IMR-90 (cell line): ENCODE measurements around the gene STEAP3. TPM values are rescaled to one million over a fixed set of nuclear protein-coding genes. Genes with fewer than 3 reads are reported as not detected.

ENCODE experiments used
- ATAC-seq: fragments of 200-7000 bp; cut with Tn5 transposase; 2 replicates; pipeline ENCODE4 v1.9.1; 2020; ENCODE audit warnings: low read depth, mild to moderate bottlenecking, moderate library complexity
- BruUV-seq: library from RNA; stranded (reverse); fragments of 400-500 nt; replicated peaks from 2 replicates; lab custom pipeline; 2021; lab: Mats Ljungman, UMichigan
- CTCF ChIA-PET: fragments of 300-600 bp; formaldehyde crosslinking; extraction: SDS; loops from one replicate; lab custom pipeline; 2021; ENCODE audit warnings: antibody characterized with exemption; lab: Yijun Ruan, JAX
- POLR2A ChIA-PET: fragments of 300-600 bp; sonication (Branson Sonifier 250); formaldehyde crosslinking; loops from one replicate; lab custom pipeline; 2022; ENCODE audit warnings: antibody characterized with exemption; ENCODE audit not compliant: unreplicated experiment; lab: Charles Lee
- DNase-seq: peaks from one replicate; pipeline ENCODE4 v3.0.0; 2013
- H2AFZ ChIP-seq: replicated peaks from 2 replicates; pipeline ENCODE3; 2013; ENCODE audit warnings: low read length, mild to moderate bottlenecking; ENCODE audit not compliant: poor library complexity
- H2AK5ac ChIP-seq: 2 replicates; pipeline ENCODE4 v1.6.1; 2013; ENCODE audit warnings: low read depth, low read length, inconsistent platforms
- H2AK9ac ChIP-seq: replicated peaks from 2 replicates; pipeline ENCODE3; 2013; ENCODE audit warnings: mild to moderate bottlenecking, low read depth, low read length, moderate library complexity; ENCODE audit not compliant: poor library complexity
- H2BK120ac ChIP-seq: 2 replicates; pipeline ENCODE4 v1.6.1; 2013; ENCODE audit warnings: low read depth, low read length, inconsistent platforms
- H2BK15ac ChIP-seq: 3 replicates; pipeline ENCODE4 v1.6.1; 2013; ENCODE audit warnings: low read depth, low read length, inconsistent platforms
- H2BK20ac ChIP-seq: 2 replicates; pipeline ENCODE4 v1.6.1; 2013; ENCODE audit warnings: low read depth, mild to moderate bottlenecking, inconsistent platforms, low read length, moderate library complexity
- H2BK5ac ChIP-seq: 2 replicates; pipeline ENCODE4 v1.6.1; 2013; ENCODE audit warnings: mild to moderate bottlenecking, low read depth, low read length, inconsistent platforms; ENCODE audit not compliant: poor library complexity, severe bottlenecking
- H3K14ac ChIP-seq: replicated peaks from 2 replicates; pipeline ENCODE4 v1.6.1; 2013; ENCODE audit warnings: low read depth, low read length, inconsistent platforms
- H3K18ac ChIP-seq: 2 replicates; pipeline ENCODE4 v1.6.1; 2013; ENCODE audit warnings: low read depth, low read length, control low read depth
- H3K23ac ChIP-seq: 2 replicates; pipeline ENCODE4 v1.6.1; 2013; ENCODE audit warnings: low read depth, low read length, inconsistent platforms
- H3K27ac ChIP-seq: 2 replicates; pipeline ENCODE4 v1.5.1; 2013; ENCODE audit warnings: mild to moderate bottlenecking, control low read depth, low read length; ENCODE audit not compliant: insufficient read depth
- H3K27me3 ChIP-seq: 2 replicates; pipeline ENCODE4 v1.6.1; 2013; ENCODE audit warnings: low read length; ENCODE audit not compliant: control insufficient read depth, insufficient read depth
- H3K36me3 ChIP-seq: 2 replicates; pipeline ENCODE4 v1.6.1; 2013; ENCODE audit warnings: low read length, mixed read lengths; ENCODE audit not compliant: control insufficient read depth, insufficient read depth
- H3K4ac ChIP-seq: 2 replicates; pipeline ENCODE4 v1.6.1; 2013; ENCODE audit warnings: low read depth, low read length, inconsistent platforms
- H3K4me1 ChIP-seq: 2 replicates; pipeline ENCODE4 v1.6.1; 2013; ENCODE audit warnings: low read length, mixed read lengths; ENCODE audit not compliant: control insufficient read depth, insufficient read depth
- H3K4me2 ChIP-seq: 2 replicates; pipeline ENCODE4 v1.6.1; 2013; ENCODE audit warnings: low read depth, mild to moderate bottlenecking, control low read depth, low read length, moderate library complexity
- H3K4me3 ChIP-seq: 2 replicates; pipeline ENCODE4 v1.5.1; 2013; ENCODE audit warnings: low read depth, mild to moderate bottlenecking, control low read depth, low read length, moderate library complexity; ENCODE audit not compliant: insufficient read depth
- H3K56ac ChIP-seq: 2 replicates; pipeline ENCODE4 v1.6.1; 2013; ENCODE audit warnings: low read length, inconsistent platforms; ENCODE audit not compliant: insufficient read depth; ENCODE audit errors: extremely low read depth
- H3K79me1 ChIP-seq, 2 experiments: 2 replicates each; pipeline ENCODE4 v1.6.1; 2013; ENCODE audit warnings: low read length in 2 of 2, inconsistent platforms in 1 of 2, low read depth in 1 of 2
- H3K9ac ChIP-seq: 2 replicates; pipeline ENCODE4 v1.6.1; 2013; ENCODE audit warnings: low read depth, low read length, control low read depth
- H3K9me1 ChIP-seq: 2 replicates; pipeline ENCODE4 v1.6.1; 2013; ENCODE audit warnings: low read length, inconsistent platforms; ENCODE audit not compliant: insufficient read depth
- H3K9me3 ChIP-seq: 2 replicates; pipeline ENCODE4 v1.6.1; 2013; ENCODE audit warnings: low read length; ENCODE audit not compliant: control insufficient read depth, insufficient read depth
- H4K20me1 ChIP-seq: 2 replicates; pipeline ENCODE4 v1.6.1; 2013; ENCODE audit warnings: low read length, inconsistent platforms; ENCODE audit not compliant: insufficient read depth
- H4K5ac ChIP-seq: 2 replicates; pipeline ENCODE4 v1.6.1; 2013; ENCODE audit warnings: mild to moderate bottlenecking, low read depth, low read length, control low read depth
- H4K8ac ChIP-seq, 2 experiments: 2 replicates each; pipeline ENCODE4 v1.6.1; 2013; ENCODE audit warnings: low read depth in 2 of 2, low read length in 2 of 2, control low read depth in 1 of 2, inconsistent platforms in 1 of 2
- H4K91ac ChIP-seq: 2 replicates; pipeline ENCODE4 v1.6.1; 2013; ENCODE audit warnings: low read depth, low read length, inconsistent platforms; ENCODE audit not compliant: insufficient read depth
- CHD1 ChIP-seq: IDR thresholded peaks from 2 replicates; pipeline ENCODE4 v1.6.1; 2012; ENCODE audit warnings: low read depth, low read length, improper control_type of control experiment
- NFE2L2 ChIP-seq: fragments of 150-350 bp; IDR thresholded peaks from 2 replicates; pipeline ENCODE4 v1.6.1; 2016; ENCODE audit warnings: low read depth, mild to moderate bottlenecking, low read length
- RAD21 ChIP-seq: IDR thresholded peaks from 2 replicates; pipeline ENCODE4 v1.6.1; 2012; ENCODE audit warnings: low read length, improper control_type of control experiment
- WGBS, 2 experiments: methylation state at CpG; one replicate each; pipeline versions ENCODE4 v1.1.5 to v1.1.7; 2013; ENCODE audit warnings: missing lambda C conversion rate in 2 of 2; ENCODE audit not compliant: insufficient read length in 1 of 2; ENCODE audit errors: extremely low coverage in 2 of 2; 5-methylcytosine and 5-hydroxymethylcytosine counted together
- dilution Hi-C: fragments of 300-500 bp; cut with HindIII; formaldehyde crosslinking; loops from one replicate; pipeline ENCODE4 v1.14.3; 2018; ENCODE audit warnings: low sequenced_read_pairs; ENCODE audit not compliant: unreplicated experiment
- in situ Hi-C: fragments of 300-500 bp; cut with MboI; formaldehyde crosslinking; loops from 3 replicates; pipeline ENCODE4 v1.14.3; 2019; ENCODE audit warnings: low sequenced_read_pairs, inconsistent platforms, mixed read lengths
- intact Hi-C: fragments of 100-400 bp; cut with micrococcal nuclease; formaldehyde crosslinking; loops from 2 replicates; pipeline ENCODE4 v1.10.0; 2022
- polyA plus RNA-seq, 3 experiments: library from polyadenylated mRNA; depleted of rRNA; stranded (reverse); fragments of >200 nt; gene quantifications; 2 replicates each; pipeline ENCODE4 v1.2.3, GENCODE V29; 2012; ENCODE audit warnings: low replicate concordance in 1 of 3
- total RNA-seq: library from RNA; depleted of rRNA; stranded (reverse); fragments of >200 nt; gene quantifications from 2 replicates; pipeline ENCODE4 v1.2.3, GENCODE V29; 2012
- TF ChIP-seq, protein P1 (sequence below): fragments of 150-350 bp; IDR thresholded peaks from 2 replicates; pipeline ENCODE4 v1.6.1; 2017; ENCODE audit warnings: mild to moderate bottlenecking, antibody characterized with exemption, low read length, low read depth

The STEAP3 gene
- total and polyA plus RNA-seq, 2 of the 4 experiments (the other 2 are of a cell fraction) = 19.4 to 43.9 TPM

DNA sequence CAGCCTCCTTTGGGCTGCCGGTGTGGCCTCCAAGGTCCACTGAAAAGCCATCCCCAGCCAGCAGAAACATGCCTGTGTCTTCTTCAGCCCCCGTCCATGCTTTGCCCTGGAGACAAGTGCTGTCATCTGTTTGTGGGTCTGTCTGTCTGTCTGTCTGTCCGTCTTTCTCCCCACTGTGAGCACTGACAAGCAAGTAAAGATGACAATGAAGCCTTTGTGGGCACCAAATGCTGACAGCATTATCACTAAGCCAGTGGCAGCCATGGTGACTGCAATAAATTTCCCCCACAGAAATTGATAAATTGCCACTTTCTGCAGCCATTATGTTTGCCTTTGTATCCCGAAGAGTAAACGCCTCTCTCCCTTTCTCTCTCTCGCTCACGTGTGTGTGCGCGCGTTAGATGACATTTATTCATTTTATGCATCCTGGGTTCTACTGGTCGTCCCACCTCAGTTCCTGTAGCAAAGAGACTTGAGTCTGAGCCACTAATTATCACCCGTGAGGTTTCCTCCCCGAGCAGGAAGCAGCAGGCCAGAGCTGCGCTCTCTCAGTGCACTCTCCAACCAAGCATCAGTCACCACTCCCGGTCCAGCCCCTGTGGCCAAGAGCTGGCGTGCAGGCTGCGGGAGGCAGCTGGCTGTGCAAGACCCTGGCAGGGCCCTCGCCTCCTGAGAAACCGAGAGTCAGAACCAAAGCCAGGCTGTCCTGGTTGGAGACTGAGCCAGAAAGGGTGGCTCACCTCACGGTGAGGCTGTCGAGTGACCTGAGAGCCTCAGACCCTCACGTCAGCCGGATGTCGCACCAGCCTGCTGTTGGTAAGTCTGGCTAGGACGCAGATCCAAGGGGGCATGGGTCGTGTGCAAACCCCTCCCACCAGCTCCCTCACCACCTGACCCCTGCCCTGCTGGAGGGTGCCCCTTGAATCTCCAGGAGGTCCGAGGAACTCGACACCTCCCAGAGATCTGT, 6.9 kb downstream of the STEAP3 start:
- Histone ChIP-seq H4K8ac (peak overlapping the region; percentile 36 to 86; a peak in 3 of 4 replicates), H3K79me1 (peaks cover 0 to 54% of the 10 kb centered on the region in 2 experiments; a peak in 2 of 4 replicates), H3K27me3 (no peaks in the 10 kb centered on the region), H3K4me1 (peaks cover 37% of the 10 kb centered on the region), H3K4me3 (no peak overlapping the region), H3K18ac (peak overlapping the region; percentile 49), H2BK120ac (peak overlapping the region; percentile 91), H2AK9ac (peak overlapping the region; percentile 91), H4K20me1 (no peaks in the 10 kb centered on the region), H2AFZ (peak overlapping the region; percentile 86), H4K5ac (peak overlapping the region; percentile 2), H3K9me1 (peaks cover 29% of the 10 kb centered on the region), H3K27ac (peak overlapping the region; percentile 40), H3K9me3 (no peaks in the 10 kb centered on the region), H2BK5ac (peak overlapping the region; percentile 74), H3K56ac (peak overlapping the region; percentile 55; the same call in 1 of the 2 replicates), H2BK15ac (peak overlapping the region; percentile 76; the same call in 2 of the 3 replicates), H2AK5ac (peak overlapping the region; percentile 89), H3K4ac (peak overlapping the region; percentile 95), H2BK20ac (peak overlapping the region; percentile 90), H3K36me3 (no peaks in the 10 kb centered on the region), H3K14ac (peak overlapping the region; percentile 58), H4K91ac (peak overlapping the region; percentile 91), H3K23ac (peak overlapping the region; percentile 64), H3K9ac (peak overlapping the region; percentile 19; the same call in 1 of the 2 replicates), H3K4me2 (peak overlapping the region; percentile 52)
- whole genome bisulfite sequencing, 2 experiments = 51% methylated on average over 13 of the region's 28 CpGs; no CpG with 5 or more reads in 1 of the 2 experiments
- no TSS peak for BruUV-seq
- ChIA-PET CTCF (no interaction called here), POLR2A (no interaction called here)
- peak; percentile 42 for ATAC-seq
- dilution Hi-C loops = no loop called here
- peak; percentile 63 for DNase-seq
- TF ChIP-seq, protein P1, sequence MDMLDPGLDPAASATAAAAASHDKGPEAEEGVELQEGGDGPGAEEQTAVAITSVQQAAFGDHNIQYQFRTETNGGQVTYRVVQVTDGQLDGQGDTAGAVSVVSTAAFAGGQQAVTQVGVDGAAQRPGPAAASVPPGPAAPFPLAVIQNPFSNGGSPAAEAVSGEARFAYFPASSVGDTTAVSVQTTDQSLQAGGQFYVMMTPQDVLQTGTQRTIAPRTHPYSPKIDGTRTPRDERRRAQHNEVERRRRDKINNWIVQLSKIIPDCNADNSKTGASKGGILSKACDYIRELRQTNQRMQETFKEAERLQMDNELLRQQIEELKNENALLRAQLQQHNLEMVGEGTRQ = no peak
- TF ChIP-seq CHD1 (no peak), NFE2L2 (no peak), RAD21 (no peak)
- intact Hi-C loops = no loop called here
- in situ Hi-C loops = loop anchor here (25.0 kb wide), 1 partner anchor 1007 kb away; no protein-coding TSS in a partner anchor
